Neutrophil (primary cell): ENCODE measurements around the gene AOPEP.

Experiments used
- H3K27ac ChIP-seq: fragments of 200-600 bp; sonication (generic); 2 replicates; pipeline ENCODE4 v1.5.1; 2016; ENCODE audit warnings: mild to moderate bottlenecking, moderate library complexity
- H3K27me3 ChIP-seq: fragments of 200-600 bp; sonication (generic); 2 replicates; pipeline ENCODE4 v1.6.0; 2016; ENCODE audit warnings: mild to moderate bottlenecking
- H3K36me3 ChIP-seq: fragments of 200-600 bp; sonication (generic); 2 replicates; pipeline ENCODE4 v1.5.1; 2017
- H3K4me1 ChIP-seq, 2 experiments: fragments of 200-600 bp in 1 of 2; sonication (generic) in 1 of 2; 1 replicate in 1 of 2; 2 replicates in 1 of 2; pipeline versions ENCODE4 v1.5.1 to v1.6.1; 2013 to 2016; ENCODE audit warnings: low read depth in 1 of 2, low read length in 1 of 2, mild to moderate bottlenecking in 1 of 2, moderate library complexity in 1 of 2; ENCODE audit not compliant: control insufficient read depth in 1 of 2, insufficient read depth in 1 of 2
- H3K4me3 ChIP-seq, 2 experiments: fragments of 200-600 bp in 1 of 2; sonication (generic) in 1 of 2; 1 replicate in 1 of 2; 2 replicates in 1 of 2; pipeline ENCODE4 v1.5.1; 2013 to 2016; ENCODE audit warnings: low read depth in 1 of 2, low read length in 1 of 2, mild to moderate bottlenecking in 1 of 2, moderate library complexity in 1 of 2
- H3K9me3 ChIP-seq: fragments of 200-600 bp; sonication (generic); 2 replicates; pipeline ENCODE4 v1.5.1; 2016
- CTCF ChIP-seq: fragments of 200-600 bp; sonication (generic); IDR thresholded peaks from 2 replicates; pipeline ENCODE4 v1.5.1; 2016; ENCODE audit warnings: antibody characterized with exemption

The AOPEP gene

GRCh38 chr9:95104581-95104960 lies 378.1 kb downstream of the AOPEP start:
- Histone ChIP-seq H3K27me3 (no peaks in the 10 kb centered on the region), H3K4me3 (no peak overlapping the region), H3K27ac (no peak overlapping the region), H3K9me3 (no peaks in the 10 kb centered on the region), H3K36me3 (no peaks in the 10 kb centered on the region), H3K4me1 (peaks cover 0 to 7% of the 10 kb centered on the region in 2 experiments)
- no peak for TF ChIP-seq CTCF

- Histone ChIP-seq H3K4me1 (peaks cover 0 to 7% of the 10 kb centered on the region in 2 experiments), H3K4me3 (no peak overlapping the region), H3K27ac (no peak overlapping the region), H3K9me3 (no peaks in the 10 kb centered on the region), H3K36me3 (no peaks in the 10 kb centered on the region), H3K27me3 (no peaks in the 10 kb centered on the region)
- no peak for TF ChIP-seq CTCF
These were observed 378.5 kb downstream of the AOPEP start for GRCh38 chr9:95104980-95105379.

GRCh38 chr9:95105519-95106287 lies 379.2 kb downstream of the AOPEP start:
- Histone ChIP-seq H3K4me1 (peaks cover 0 to 7% of the 10 kb centered on the region in 2 experiments), H3K27me3 (no peaks in the 10 kb centered on the region), H3K36me3 (no peaks in the 10 kb centered on the region), H3K4me3 (no peak overlapping the region), H3K27ac (no peak overlapping the region), H3K9me3 (no peaks in the 10 kb centered on the region)
- TF ChIP-seq CTCF, result no peak

GRCh38 chr9:95107001-95107749 lies 380.7 kb downstream of the AOPEP start:
- Histone ChIP-seq H3K27ac (no peak overlapping the region), H3K9me3 (no peaks in the 10 kb centered on the region), H3K4me3 (no peak overlapping the region), H3K27me3 (no peaks in the 10 kb centered on the region), H3K36me3 (no peaks in the 10 kb centered on the region), H3K4me1 (peaks cover 0 to 7% of the 10 kb centered on the region in 2 experiments)
- TF ChIP-seq CTCF, result no peak

GRCh38 chr9:95107976-95108375 lies 381.5 kb downstream of the AOPEP start:
- no peaks in the 10 kb centered on the region for H3K27me3 ChIP-seq
- no peak for TF ChIP-seq CTCF
- H3K9me3 ChIP-seq, result no peaks in the 10 kb centered on the region
- H3K4me3 ChIP-seq, result no peak overlapping the region
- peaks cover 0 to 7% of the 10 kb centered on the region in 2 experiments for H3K4me1 ChIP-seq
- H3K36me3 ChIP-seq, result no peaks in the 10 kb centered on the region
- no peak overlapping the region for H3K27ac ChIP-seq
